AG10803 (cell line): ENCODE results near the gene NTRK1.
A peak's percentile ranks its signal among the peaks of the same experiment; 100 is the strongest.

Experiments used
- DNase-seq: peaks from one replicate; pipeline ENCODE4 v3.0.0; 2010; ENCODE audit warnings: low read depth
- H3K4me3 ChIP-seq: 2 replicates; pipeline ENCODE4 v1.5.1; 2011; ENCODE audit warnings: mild to moderate bottlenecking, low read length, control low read depth
- TF ChIP-seq, protein P1 (sequence below): conservative IDR thresholded peaks from 2 replicates; pipeline ENCODE4 v1.5.1; 2011; ENCODE audit warnings: mild to moderate bottlenecking, low read length, control low read depth, inconsistent platforms

Gene NTRK1

DNA sequence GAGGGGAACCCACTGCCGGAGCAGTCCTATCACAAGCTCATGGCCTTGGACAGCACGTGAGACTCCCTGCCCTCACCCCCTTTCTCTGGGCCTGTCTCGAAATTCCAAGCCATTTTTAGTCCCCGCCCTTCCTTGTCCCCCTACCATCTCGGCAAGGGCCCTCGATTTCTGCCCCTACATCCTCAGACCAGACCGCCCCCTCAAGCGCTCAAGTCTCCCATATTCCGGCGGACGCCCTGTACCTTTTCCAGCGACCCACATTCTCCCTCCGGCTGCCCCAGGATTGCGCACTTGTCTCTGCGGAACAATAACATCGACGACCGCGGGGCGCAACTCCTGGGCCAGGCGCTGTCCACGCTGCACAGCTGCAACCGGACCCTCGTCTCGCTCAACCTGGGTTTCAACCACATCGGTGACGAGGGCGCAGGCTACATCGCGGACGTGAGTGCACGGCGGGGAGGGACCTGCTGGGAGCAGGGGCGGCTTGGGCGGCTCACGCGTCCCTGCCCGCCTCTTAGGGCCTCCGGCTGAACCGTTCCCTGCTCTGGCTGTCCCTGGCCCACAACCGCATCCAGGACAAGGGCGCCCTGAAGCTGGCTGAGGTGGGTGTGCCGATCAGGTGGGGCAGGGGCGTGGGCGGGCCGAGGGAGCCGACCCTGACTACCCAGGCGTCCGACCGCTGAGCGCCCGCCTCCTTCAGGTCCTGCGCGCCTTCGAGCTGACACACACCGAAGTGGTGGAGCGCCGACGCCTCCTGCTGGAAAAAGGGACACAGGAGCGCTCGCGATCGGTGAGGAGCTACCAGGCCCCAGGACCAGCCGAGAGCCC lies 66.8 kb downstream of the NTRK1 start:
- peak; percentile 58 for DNase-seq
- H3K4me3 ChIP-seq = peak overlapping the region; percentile 49
- TF ChIP-seq, protein P1, sequence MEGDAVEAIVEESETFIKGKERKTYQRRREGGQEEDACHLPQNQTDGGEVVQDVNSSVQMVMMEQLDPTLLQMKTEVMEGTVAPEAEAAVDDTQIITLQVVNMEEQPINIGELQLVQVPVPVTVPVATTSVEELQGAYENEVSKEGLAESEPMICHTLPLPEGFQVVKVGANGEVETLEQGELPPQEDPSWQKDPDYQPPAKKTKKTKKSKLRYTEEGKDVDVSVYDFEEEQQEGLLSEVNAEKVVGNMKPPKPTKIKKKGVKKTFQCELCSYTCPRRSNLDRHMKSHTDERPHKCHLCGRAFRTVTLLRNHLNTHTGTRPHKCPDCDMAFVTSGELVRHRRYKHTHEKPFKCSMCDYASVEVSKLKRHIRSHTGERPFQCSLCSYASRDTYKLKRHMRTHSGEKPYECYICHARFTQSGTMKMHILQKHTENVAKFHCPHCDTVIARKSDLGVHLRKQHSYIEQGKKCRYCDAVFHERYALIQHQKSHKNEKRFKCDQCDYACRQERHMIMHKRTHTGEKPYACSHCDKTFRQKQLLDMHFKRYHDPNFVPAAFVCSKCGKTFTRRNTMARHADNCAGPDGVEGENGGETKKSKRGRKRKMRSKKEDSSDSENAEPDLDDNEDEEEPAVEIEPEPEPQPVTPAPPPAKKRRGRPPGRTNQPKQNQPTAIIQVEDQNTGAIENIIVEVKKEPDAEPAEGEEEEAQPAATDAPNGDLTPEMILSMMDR = peak; percentile 73

DNA sequence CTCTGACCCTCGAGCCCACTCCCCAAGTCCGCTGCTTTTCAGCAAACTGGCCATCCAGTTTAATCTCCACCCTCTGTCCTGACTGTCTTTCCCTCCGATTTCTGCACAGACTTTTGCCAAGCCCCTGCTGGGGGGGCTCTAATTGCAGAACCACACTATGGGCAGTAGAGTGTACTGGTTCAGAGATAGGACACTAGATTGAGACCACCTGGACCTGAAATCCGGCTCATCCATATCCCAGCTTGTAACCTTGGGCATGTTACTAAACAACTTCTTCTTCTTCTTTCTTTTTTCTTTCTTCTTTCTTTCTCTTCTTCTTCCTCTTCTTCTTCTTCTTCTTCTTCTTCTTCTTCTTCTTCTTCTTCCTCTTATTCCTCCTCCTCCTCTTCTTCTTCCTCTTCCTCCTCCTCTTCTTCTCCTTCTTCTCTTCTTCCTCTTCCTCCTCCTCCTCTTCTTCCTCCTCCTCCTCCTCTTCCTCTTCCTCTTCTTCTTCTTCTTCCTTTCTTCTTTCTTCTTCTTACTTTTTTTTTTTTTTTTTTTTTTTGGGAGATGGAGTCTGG lies 67.5 kb downstream of the NTRK1 start:
- H3K4me3 ChIP-seq = no peak overlapping the region
- no peak for DNase-seq
- TF ChIP-seq, protein P1 = no peak

DNA sequence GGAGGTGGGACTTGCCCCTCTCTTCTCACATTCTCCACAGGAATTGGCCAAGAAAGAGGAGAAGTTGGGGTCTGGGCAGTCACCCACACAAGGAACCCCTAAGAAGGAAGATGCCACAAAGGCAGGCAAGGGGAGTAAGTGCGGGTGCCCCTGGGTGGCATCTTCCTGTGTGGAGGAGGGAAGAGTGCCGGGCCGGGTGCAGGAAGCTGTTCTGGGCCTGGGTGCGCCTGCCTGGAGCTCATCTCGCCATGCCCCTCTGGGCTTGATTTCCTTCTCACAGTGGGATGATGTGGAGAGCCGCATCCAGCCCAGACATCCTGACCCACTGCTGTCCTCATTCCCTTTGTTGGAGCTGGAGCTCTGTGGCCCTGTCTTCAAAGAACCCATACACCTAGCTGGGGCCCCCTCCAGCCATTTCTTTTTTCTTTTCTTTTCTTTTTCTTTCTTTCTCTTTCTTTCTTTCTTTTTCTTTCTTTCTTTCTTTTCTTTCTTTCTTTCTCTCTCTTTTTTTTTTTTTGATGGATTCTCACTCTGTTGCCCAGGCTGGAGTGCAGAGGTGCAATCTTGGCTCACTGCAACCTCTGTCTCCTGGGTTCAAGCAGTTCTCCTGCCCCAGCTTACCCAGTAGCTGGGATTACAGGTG lies 69.1 kb downstream of the NTRK1 start:
- H3K4me3 ChIP-seq = no peak overlapping the region
- TF ChIP-seq, protein P1 = no peak
- DNase-seq = no peak

DNA sequence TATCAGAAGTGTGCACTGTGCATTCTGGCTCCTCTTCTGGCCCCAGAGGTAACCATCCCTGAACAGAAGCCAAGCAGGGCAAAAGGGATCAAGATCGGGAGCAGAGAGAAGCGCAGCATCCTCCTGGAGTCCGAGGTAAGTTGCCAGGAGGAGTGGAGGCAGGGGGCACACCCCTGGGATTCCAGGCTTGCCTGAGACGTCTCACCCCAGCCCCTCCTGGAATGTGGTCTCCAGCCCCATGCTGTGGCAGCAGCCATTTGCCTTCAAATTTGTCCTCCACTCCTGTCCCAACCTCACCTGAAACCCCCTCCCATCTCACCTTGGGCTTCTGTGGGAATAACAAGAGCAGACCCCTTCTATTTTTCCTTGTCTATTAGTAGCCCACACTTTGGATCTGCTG lies 69.8 kb downstream of the NTRK1 start:
- DNase-seq = no peak
- no peak overlapping the region for H3K4me3 ChIP-seq
- TF ChIP-seq, protein P1 = no peak
